GM18867 (cell line): ENCODE measurements around the gene KRTAP10-5.
"Not testable (repeated sequence)": the region's sequence is repeated elsewhere in the genome, so short reads cannot be mapped to it uniquely, and the experiment has no call there.

Experiments
- ATAC-seq: cut with Tn5 transposase; IDR thresholded peaks from one replicate; pipeline ENCODE4 v1.9.1; 2021; ENCODE audit warnings: mild to moderate bottlenecking, moderate library complexity; ENCODE audit not compliant: unreplicated experiment

KRTAP10-5 gene

DNA sequence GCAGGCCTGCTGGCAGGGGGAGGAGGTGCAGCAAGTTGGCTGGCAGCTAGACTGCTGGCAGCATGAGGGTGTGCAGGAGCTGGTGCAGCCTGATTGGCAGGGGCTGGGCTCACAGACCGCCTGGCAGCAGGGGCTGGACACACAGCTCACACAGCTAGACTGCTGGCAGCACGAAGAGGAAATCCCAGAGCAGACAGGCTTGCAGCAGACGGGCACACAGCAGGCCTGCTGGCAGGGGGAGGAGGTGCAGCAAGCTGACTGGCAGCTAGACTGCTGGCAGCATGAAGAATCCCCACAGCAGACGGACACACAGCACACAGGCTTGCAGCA lies 11.4 kb upstream of the KRTAP10-5 start:
- not testable (repeated sequence) for ATAC-seq

DNA sequence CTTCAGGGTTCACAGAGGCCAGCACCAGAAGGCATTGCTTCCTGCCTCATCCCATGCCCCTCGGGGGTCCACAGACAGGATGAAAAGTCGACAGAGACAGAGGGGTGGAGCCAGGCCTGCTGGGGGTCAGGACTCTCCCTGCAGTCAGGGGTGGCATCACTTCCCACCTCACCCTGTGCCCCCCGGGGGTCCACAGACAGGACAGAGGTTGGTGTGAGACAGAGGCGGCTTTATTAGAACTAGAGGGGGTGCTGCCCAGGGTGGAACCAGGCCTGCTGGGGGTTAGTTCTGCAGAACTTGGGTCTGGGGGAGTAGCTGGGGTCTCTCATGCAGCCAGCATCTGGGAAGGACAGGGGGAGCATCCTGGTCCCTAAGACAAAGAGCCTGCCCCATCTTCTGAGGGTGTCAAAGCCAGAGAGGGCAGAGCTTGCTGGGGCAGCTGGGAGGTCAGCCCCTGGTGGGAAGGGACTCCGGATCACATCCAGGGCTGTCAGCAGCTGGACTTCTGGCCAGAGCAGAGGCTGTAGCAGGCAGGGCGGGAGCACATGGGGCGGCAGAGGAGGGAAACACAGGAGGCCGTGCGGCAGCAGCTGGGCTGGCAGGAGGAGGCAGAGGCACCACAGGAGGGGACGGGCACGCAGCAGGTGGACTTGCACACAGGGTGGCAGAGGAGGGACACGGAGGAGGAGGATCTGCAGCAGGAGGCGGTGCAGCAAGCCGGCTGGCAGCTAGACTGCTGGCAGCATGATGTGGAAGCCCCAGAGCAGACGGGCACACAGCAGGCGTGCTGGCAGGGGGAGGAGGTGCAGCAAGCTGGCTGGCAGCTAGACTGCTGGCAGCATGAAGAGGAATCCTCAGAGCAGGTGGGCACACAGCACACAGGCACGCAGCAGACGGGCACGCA lies 10.7 kb upstream of the KRTAP10-5 start:
- ATAC-seq: not testable (repeated sequence)

DNA sequence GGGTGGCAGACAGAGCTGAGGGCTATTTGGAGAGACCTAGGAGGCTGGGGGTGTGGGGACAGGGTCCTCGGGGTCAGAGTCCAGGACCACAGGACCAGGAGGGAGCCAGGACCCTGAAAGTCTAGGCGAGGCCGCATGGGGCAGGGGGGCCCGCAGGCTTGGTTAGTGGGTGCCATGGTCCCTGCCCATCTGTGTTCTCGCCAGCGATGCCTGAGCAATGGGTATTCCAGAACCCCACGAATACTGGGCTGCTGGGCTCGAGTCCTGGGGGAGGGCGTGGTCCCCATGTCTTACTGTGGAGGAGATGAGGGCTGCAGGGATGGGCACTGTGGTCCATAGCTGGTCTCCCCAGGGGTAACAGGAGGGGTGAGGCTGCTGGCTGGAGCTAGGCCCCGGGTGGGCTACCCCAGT lies 9.9 kb upstream of the KRTAP10-5 start:
- no peak for ATAC-seq

DNA sequence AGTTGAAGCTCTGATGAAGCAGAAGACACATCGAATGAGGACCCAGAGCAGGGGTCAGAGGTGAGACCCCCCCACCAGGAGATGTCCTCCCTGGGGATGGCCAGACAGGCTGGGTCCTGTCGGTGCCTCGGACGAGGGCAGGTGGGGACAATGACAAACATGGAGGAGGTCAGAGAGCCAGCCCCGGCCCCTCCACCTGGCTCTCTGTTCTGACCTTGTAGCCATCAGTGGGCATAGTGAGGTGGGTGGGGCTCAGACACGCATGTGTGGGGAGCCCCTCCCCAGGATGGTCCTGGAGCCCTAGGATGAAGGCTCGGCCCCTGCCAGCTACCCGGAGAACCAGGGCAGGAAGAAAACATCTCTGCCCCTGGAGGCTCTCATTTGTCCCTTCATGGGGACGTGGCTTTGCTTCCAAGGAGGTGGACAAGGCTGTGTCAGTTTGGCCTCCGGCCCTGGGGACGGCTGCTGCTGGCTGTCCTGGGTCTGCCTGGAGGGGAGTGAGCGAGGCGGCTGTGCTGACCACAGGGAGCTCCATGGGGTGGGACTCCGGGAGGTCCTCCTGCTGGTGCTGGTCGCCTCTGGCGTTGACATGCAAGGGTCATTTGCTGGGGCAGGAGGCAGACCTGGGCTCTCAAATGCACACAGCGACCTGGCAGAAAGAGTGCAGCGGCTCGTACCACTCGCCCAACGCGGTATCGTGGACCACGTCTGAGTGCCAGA lies 9.3 kb upstream of the KRTAP10-5 start:
- no peak for ATAC-seq

DNA sequence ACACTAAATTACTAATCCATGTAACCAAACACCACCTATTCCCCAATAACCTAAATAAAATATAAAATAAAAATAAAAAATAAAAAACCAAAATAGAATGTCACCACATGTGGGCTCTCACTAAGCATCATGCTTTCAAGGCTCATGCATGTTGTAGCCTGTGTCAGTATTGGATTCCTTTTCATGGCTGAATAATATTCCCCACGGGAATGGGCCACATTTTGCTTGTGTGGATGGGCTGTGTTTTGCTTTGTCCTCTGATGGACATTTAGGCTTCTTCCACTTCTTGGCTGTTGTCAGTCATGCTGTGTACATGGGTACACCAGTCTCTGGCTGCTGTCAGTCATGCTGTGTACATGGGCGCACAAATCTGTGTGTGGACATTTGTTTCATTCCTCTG lies 8.7 kb upstream of the KRTAP10-5 start:
- no peak for ATAC-seq

DNA sequence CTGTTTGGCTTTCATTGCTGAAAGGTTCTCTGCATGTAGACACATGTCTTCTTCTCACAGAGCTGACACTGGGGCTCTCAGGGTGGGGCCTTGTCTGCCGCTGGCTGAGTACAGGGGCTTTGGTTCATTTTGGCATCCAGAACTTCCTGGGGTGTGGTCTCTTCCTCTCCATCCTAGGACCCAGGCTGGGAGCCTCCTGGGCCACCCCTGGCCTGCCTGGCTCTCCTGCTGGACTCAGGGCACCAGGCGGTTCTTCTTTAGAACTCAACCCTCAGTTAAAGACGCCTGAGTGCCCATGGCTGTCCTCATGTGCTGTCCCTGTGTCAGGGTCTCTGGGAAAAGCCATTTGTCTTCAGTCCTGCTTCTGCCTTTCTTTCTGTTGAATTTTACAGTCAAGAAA lies 5.5 kb upstream of the KRTAP10-5 start:
- ATAC-seq: no peak

DNA sequence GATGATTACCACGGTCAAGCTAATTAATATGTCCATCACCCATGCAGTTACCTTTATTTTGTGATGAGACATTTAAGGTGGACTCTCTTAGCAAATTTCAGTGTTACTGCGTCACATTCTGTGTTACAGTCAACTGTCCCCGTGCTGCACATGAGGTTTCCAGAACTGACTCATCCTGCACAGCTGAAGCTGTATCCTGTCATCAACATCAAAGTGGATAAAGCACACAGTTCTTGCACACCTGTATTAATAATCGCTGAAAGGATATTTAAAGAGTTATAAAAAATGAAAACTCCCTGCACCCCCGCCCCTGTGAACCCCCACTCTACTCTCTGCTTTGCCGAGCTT lies 3.4 kb upstream of the KRTAP10-5 start:
- no peak for ATAC-seq

DNA sequence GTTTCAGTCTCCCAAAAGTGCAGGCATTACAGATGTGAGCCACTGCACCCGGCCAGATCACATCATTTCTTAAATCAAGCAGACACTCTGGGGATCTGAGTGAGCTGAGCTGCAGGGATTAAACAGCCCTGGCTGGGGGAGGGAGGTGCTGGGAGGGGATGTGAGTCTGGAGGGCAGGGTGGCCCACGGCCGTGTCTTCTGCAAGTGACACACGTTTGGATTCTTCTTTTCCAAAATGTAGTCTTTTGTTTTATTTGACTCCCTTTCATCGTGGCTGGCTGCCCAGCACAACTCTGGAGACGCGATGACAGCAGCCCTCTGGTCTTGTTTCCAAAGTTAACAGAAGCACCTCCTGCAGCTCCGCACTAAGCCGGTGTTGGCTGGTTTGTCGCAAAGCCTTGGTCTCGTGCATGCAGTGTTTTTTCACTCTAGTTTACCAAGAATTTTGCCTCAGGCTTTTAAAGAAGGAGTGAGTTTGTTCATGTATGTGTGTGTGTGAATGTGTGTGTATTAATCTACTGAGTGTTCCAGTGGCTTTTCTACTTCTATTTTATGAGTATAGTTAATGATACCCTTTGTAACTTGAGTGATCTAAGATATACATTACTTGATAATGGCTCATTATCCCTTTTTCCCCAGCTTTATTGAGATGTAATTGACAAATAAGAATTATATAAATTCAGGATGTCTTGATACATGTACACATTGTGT lies 2.8 kb upstream of the KRTAP10-5 start:
- ATAC-seq: no peak

DNA sequence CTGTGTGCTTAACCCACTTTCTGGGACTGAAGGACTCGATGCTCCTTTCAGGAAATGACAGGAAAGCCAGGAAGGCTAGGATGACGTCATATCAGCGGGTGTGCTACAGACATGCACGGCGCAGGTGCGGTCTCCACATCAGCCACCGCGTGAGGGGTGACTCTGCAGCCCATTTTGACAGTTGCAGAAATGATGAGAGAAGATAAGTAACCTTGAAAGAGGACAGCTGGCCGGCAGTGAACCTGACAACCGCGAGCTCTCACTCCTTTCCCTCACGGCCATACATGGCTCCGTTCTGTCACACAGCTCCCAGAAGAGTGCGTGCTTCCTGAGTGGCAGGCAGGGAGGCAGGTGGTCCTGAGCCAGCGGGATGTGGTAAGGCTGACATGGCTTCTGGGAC lies 1.7 kb upstream of the KRTAP10-5 start:
- no peak for ATAC-seq

DNA sequence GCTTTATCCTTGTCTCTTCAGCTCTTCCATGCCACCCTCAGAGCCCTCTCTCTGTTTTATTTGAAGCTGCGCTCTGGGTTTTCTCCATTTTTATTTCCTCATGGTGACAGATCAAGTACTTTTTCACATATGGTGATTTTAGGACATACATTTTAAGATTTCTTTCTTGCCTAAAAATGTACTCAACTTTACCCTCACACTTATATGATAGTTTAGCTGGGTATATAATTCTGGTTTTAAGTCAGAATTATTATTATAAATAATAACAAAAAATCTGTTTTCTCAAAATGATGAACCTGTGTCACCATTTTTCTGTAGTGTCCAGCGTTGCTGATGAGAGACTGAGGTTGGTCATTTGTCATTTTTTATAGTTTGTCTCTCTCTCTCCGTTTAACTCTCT lies 754 bp upstream of the KRTAP10-5 start:
- ATAC-seq: no peak

DNA sequence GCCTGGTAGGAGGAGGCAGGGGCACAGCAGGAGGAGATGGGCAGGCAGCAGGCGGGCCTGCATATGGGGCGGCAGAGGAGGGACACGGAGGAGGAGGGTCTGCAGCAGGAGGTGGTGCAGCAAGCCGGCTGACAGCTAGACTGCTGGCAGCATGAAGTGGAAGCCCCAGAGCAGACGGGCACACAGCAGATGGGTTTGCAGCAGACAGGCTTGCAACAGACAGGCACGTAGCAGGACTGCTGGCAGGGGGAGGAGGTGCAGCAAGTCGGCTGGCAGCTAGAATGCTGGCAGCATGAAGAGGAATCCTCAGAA lies 615 bp downstream of the KRTAP10-5 start:
- no peak for ATAC-seq

DNA sequence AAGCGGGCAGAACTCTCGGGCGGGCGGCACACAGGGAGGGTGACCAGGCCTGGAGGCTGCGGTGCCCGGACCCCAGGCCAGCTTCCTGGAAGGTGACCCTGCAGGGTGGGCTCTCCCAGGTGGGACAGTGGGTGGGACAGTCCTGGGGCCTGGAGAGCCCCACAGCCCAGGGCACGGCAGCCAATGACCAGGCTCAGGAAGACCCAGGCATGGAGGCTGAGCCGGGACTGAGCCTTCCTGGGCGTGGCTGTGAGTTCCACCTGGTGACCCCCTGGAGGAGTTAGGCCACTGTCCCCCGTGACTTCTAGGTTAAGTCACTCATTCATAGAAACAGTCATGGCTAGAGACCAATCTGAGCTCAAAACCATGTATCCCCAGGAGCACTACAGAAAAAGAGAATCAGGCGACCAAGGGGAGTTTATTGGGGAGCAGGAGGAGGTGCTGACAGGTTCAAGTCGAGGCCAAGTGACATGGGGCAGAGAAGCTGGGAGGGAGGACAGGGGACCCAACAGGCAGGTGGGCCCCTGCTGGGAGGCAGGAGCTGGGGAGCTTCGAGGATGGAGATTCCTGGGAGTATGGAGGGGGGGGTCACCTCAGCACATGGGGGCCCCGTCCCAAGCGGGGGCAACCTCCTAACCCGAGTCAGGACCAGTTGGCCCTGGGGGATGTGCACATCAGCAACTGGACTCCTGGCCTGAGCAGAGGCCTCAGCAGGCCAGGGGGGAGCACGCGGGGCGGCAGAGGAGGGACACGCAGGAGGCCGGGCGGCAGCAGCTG lies 1.2 kb downstream of the KRTAP10-5 start:
- ATAC-seq: no peak

DNA sequence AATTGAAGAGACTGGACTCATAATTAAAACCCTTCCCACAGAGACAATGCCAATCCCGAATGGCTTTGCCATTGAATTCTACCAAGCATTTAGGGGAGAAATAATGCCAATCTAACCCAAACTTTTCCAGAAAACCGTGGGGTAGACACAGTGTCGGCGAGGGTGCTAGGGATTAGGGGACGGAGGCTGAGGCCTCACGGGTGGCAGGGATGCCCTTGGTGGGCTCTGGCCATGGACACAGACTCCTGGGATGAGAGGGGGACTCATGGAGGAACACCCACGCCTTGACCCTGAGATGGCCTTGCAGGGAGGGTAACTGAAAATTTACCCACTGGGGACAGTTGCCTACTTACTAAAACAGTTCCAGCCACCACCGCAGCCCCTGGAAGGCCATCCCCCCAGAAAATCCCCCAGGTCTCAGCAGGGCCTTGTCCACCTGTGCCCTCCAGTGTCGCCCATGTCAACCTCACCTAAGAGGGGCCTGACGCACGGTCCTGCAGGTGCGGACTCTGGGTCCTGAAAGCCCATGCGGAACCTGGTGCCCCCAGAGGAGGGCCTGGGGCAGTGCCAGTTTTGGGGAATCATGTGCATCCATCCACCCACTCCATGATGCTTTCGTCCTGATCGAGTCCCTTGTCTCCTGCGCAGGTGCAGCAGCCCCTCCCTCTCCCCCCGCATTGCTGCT lies 1.9 kb downstream of the KRTAP10-5 start:
- no peak for ATAC-seq

DNA sequence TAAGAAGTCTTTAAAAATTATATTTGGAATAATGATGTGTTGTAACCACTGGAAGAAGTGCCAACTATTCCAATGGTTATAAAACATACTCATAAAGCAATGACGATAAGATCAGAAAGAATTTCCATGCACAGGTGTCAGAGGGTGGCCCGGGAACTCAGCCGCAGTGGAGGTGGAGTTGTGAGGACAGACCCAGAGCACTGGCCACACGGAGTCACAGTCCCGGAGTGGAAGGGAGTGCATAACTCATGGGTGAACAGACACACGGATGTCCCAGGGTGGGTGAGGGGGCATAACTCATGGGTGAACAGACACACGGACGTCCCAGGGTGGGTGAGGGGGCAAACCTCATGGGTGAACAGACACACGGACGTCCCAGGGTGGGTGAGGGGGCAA lies 4.4 kb downstream of the KRTAP10-5 start:
- no peak for ATAC-seq

DNA sequence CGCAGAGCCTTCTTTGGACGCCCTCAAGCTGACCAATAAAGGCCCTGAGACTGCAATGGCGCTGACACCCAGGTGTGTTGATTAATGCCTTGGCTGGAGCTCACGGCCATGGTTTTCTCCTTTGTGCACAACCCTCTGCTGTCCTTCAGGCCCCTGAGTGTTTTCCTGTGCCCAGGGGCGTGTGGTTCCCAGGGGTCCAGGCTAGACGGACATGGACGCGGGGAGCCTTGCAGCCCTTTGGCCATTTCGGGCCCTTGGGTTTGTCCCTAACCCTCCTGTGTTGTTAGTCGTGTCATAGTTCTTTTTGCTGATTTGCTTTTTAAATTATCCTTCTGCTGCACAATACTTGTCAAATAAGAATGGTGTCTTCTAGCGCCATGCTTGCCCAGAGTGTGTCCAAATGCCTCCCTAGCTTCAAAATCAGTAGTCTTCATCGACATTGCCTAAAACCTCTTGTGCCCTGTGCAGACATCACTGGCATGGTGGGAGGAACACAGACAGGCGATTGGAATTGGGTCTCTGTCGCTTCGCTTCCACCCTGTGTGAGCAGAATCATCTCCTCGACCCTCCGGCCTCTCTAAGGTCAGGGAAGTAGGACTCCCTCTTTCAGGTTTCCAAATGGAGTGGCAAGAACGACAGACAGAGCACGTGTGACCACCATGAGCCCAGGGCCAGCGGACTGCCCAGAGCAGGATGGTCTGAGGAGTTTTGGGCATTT lies 4.9 kb downstream of the KRTAP10-5 start:
- ATAC-seq: no peak

DNA sequence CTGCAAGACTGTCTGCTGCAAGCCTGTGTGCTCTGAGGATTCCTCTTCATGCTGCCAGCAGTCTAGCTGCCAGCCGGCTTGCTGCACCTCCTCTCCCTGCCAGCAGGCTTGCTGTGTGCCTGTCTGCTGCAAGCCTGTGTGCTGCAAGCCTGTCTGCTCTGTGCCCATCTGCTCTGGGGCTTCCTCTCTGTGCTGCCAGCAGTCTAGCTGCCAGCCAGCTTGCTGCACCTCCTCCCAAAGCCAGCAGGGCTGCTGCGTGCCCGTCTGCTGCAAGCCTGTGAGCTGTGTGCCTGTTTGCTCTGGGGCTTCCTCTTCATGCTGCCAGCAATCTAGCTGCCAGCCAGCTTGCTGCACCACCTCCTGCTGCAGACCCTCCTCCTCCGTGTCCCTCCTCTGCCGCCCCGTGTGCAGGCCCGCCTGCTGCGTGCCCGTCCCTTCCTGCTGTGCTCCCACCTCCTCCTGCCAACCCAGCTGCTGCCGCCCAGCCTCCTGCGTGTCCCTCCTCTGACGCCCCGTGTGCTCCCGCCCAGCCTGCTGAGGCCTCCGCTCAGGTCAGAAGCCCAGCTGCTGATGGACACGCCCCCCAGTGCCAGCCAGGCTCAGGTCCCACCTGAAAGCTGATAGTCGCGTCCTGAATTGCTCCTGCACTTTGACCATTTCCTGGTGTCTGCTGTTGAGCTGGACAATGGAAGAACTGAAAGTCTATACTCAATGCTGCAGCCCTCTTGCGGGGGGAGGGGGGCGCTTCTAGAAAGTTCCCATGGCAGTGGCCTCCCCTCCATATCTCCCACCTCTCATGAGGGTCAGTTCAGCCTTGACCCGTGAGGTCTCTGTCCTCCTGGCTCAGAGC lies 5.7 kb downstream of the KRTAP10-5 start:
- no peak for ATAC-seq

DNA sequence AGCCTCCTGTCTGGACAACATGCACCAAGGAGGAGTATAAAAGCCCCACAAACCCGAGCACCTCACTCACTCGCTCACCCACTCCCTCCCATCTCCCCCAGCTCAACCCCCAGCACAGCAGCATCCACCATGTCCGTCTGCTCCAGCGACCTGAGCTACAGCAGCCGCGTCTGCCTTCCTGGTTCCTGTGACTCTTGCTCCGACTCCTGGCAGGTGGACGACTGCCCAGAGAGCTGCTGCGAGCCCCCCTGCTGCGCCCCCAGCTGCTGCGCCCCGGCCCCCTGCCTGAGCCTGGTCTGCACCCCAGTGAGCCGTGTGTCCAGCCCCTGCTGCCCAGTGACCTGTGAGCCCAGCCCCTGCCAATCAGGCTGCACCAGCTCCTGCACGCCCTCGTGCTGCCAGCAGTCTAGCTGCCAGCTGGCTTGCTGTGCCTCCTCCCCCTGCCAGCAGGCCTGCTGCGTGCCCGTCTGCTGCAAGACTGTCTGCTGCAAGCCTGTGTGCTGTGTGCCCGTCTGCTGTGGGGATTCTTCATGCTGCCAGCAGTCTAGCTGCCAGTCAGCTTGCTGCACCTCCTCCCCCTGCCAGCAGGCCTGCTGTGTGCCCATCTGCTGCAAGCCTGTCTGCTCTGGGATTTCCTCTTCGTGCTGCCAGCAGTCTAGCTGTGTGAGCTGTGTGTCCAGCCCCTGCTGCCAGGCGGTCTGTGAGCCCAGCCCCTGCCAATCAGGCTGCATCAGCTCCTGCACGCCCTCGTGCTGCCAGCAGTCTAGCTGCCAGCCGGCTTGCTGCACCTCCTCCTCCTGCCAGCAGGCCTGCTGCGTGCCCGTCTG lies 6.6 kb downstream of the KRTAP10-5 start, which contains the start of gene KRTAP10-4:
KRTAP10-4 (plus strand) TSS at position 100 of the 827 bp plus-strand sequence; CDS start at position 130, 30 bp downstream.
- not testable (repeated sequence) for ATAC-seq

DNA sequence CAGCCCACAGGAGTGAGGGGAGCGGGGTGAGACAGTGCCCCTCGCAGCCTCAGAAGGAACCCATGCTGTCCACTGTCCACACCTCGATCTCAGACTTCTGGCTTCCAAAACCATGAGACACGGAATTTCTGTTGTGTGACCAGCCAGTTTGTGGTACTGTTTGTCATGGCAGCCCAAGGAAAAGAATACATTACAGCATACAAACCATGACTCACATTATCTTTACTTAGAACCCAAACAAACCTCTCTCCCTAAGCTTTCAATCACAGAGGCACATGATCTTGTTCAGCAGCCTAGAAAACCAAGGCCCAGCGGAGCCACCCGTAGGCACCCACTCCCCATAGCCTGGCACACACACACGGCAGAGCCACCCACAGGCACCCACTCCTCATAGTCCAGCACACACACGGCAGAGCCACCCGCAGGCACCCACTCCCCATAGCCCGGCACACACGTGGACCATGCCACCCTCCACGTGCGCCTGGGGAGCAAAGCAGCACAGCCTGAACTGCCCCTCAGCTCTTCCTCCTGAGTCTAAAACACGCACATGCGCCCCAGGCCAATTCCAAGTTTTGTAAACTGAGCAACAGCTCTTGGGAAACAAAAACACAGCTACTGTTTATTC lies 7.3 kb downstream of the KRTAP10-5 start:
- no peak for ATAC-seq
